ENCODE results near the gene SGCD.

Gene SGCD

GRCh38 chr5:156526081-156526925 is 199.3 kb downstream of the SGCD start:
- Histone ChIP-seq H3K27ac (ENCODE audit: poor library complexity, severe bottlenecking) (no peak overlapping the region), H3K4me1 (ENCODE audit: insufficient read depth, poor library complexity, severe bottlenecking) (no peaks in the 10 kb centered on the region), H3K27me3 (ENCODE audit: insufficient read depth, poor library complexity, severe bottlenecking) (no peaks in the 10 kb centered on the region), H3K9me3 (ENCODE audit: severe bottlenecking) (no peaks in the 10 kb centered on the region), H3K4me3 (ENCODE audit: severe bottlenecking) (no peak overlapping the region), H3K36me3 (ENCODE audit: low read depth) (no peaks in the 10 kb centered on the region)
- DNase-seq (ENCODE audit: low spot score): no peak
- TF ChIP-seq, protein P1, sequence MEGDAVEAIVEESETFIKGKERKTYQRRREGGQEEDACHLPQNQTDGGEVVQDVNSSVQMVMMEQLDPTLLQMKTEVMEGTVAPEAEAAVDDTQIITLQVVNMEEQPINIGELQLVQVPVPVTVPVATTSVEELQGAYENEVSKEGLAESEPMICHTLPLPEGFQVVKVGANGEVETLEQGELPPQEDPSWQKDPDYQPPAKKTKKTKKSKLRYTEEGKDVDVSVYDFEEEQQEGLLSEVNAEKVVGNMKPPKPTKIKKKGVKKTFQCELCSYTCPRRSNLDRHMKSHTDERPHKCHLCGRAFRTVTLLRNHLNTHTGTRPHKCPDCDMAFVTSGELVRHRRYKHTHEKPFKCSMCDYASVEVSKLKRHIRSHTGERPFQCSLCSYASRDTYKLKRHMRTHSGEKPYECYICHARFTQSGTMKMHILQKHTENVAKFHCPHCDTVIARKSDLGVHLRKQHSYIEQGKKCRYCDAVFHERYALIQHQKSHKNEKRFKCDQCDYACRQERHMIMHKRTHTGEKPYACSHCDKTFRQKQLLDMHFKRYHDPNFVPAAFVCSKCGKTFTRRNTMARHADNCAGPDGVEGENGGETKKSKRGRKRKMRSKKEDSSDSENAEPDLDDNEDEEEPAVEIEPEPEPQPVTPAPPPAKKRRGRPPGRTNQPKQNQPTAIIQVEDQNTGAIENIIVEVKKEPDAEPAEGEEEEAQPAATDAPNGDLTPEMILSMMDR (IDR thresholded peaks at IDR 0.05; ENCODE audit: poor library complexity, severe bottlenecking): no peak
- ATAC-seq (ENCODE audit: low read depth): no peak

DNA sequence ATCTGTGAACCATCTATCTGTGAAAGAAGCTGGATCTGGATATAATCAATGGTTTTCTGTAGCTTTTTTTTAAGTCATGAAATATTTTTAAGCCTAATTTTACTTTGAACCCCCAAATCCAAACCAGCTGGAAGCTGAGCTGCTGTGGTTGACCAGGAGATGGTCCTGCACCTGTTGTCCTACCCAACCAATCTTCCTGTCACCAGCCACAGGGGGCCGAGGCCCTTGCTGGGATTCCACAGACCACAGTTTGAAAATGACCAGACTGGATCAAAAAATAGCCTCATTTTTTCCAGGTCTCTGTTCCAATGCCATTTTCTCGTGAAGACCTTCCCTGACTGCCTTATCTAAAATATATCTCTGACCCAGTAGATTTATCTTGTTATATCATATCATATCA is 200.6 kb downstream of the SGCD start:
- DNase-seq (ENCODE audit: low spot score) (no peak), ATAC-seq (ENCODE audit: low read depth) (no peak)
- TF ChIP-seq, protein P1 (IDR thresholded peaks at IDR 0.05; ENCODE audit: poor library complexity, severe bottlenecking): no peak
- H3K27ac ChIP-seq (ENCODE audit: poor library complexity, severe bottlenecking): no peak overlapping the region
- no peaks in the 10 kb centered on the region for H3K36me3 ChIP-seq (ENCODE audit: low read depth)
- H3K9me3 ChIP-seq (ENCODE audit: severe bottlenecking): no peaks in the 10 kb centered on the region
- H3K4me3 ChIP-seq (ENCODE audit: severe bottlenecking): no peak overlapping the region
- no peaks in the 10 kb centered on the region for H3K4me1 ChIP-seq (ENCODE audit: insufficient read depth, poor library complexity, severe bottlenecking)
- no peaks in the 10 kb centered on the region for H3K27me3 ChIP-seq (ENCODE audit: insufficient read depth, poor library complexity, severe bottlenecking)

DNA sequence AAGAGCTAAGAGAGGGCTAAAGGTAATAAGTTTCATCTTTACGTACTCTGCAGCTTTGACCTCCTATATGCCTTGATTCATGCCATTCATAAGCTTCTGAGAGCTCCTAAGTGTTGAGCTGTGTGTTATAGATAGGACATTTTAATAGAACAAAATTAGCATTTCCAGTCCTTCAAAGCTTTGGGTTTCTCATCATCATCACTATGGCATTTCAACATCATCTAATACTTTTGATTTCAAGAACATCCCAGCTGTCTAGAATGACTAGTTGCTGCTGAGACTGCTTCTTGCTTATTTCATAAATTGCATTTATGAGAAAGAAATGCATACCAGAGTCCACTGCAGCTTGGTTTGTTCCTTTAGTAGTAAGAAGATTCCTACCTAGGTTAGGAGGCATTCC is 201.7 kb downstream of the SGCD start:
- ATAC-seq (ENCODE audit: low read depth) (no peak), DNase-seq (ENCODE audit: low spot score) (no peak)
- no peaks in the 10 kb centered on the region for H3K36me3 ChIP-seq (ENCODE audit: low read depth)
- no peaks in the 10 kb centered on the region for H3K4me1 ChIP-seq (ENCODE audit: insufficient read depth, poor library complexity, severe bottlenecking)
- TF ChIP-seq, protein P1 (IDR thresholded peaks at IDR 0.05; ENCODE audit: poor library complexity, severe bottlenecking): no peak
- H3K27ac ChIP-seq (ENCODE audit: poor library complexity, severe bottlenecking): no peak overlapping the region
- H3K9me3 ChIP-seq (ENCODE audit: severe bottlenecking): no peaks in the 10 kb centered on the region
- H3K27me3 ChIP-seq (ENCODE audit: insufficient read depth, poor library complexity, severe bottlenecking): no peaks in the 10 kb centered on the region
- no peak overlapping the region for H3K4me3 ChIP-seq (ENCODE audit: severe bottlenecking)

GRCh38 chr5:156529892-156530291 is 202.9 kb downstream of the SGCD start:
- ATAC-seq (ENCODE audit: low read depth) (no peak), DNase-seq (ENCODE audit: low spot score) (no peak)
- no peaks in the 10 kb centered on the region for H3K36me3 ChIP-seq (ENCODE audit: low read depth)
- H3K4me3 ChIP-seq (ENCODE audit: severe bottlenecking): no peak overlapping the region
- H3K9me3 ChIP-seq (ENCODE audit: severe bottlenecking): no peaks in the 10 kb centered on the region
- H3K4me1 ChIP-seq (ENCODE audit: insufficient read depth, poor library complexity, severe bottlenecking): no peaks in the 10 kb centered on the region
- no peak overlapping the region for H3K27ac ChIP-seq (ENCODE audit: poor library complexity, severe bottlenecking)
- TF ChIP-seq, protein P1 (IDR thresholded peaks at IDR 0.05; ENCODE audit: poor library complexity, severe bottlenecking): no peak
- no peaks in the 10 kb centered on the region for H3K27me3 ChIP-seq (ENCODE audit: insufficient read depth, poor library complexity, severe bottlenecking)

DNA sequence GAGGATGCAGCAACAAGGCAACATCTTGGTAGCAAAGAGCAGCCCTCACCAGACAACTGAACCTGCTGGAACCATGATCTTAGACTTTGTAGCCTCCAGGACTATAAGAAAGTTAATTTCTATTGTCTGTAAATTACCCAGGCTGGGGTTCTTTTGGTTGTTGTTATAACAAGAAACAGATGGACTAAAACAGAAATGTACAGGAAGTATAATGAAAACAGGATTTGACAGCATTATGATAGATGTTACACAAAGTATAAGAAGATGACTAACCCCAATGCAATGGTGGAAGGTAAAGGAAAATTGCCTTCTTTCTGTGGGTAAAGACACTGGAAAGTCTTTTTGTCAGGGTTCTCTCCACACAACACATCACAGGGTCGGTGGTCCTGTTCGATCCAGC is 204.2 kb downstream of the SGCD start:
- no peak for DNase-seq (ENCODE audit: low spot score)
- TF ChIP-seq, protein P1 (IDR thresholded peaks at IDR 0.05; ENCODE audit: poor library complexity, severe bottlenecking): no peak
- H3K27ac ChIP-seq (ENCODE audit: poor library complexity, severe bottlenecking): no peak overlapping the region
- H3K27me3 ChIP-seq (ENCODE audit: insufficient read depth, poor library complexity, severe bottlenecking): no peaks in the 10 kb centered on the region
- H3K4me3 ChIP-seq (ENCODE audit: severe bottlenecking): no peak overlapping the region
- H3K9me3 ChIP-seq (ENCODE audit: severe bottlenecking): no peaks in the 10 kb centered on the region
- no peak for ATAC-seq (ENCODE audit: low read depth)
- H3K36me3 ChIP-seq (ENCODE audit: low read depth): no peaks in the 10 kb centered on the region
- no peaks in the 10 kb centered on the region for H3K4me1 ChIP-seq (ENCODE audit: insufficient read depth, poor library complexity, severe bottlenecking)
